ENCODE results near the gene CXorf66. TPM values are rescaled to one million over a fixed set of nuclear protein-coding genes. Genes with fewer than 3 reads are reported as not detected.

The CXorf66 gene
- total and polyA plus RNA-seq, 2 of the 13 experiments (the other 11 are each of a cell fraction or from before 2014, with no cell fraction given) = not detected

DNA sequence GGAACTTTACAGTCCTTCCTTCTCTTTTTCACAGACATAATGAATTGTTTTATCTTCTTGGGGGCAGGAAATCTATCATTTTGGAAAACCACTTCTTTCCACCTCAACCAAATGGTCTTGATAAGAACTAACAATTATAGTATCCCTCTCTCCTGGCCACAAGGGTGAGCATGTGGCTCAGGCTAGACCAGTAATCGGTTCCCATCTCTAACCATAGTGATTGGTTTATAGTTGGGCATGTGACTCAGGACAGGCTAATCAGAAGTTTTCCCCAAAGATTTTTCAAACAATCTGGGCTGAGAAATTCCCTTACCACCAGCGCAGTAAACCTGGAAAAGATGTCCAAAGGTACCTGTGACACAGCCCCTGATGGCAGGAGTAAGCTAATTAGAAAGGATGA is 4.0 kb upstream of the CXorf66 start (continued):
- TF ChIP-seq, protein P1, sequence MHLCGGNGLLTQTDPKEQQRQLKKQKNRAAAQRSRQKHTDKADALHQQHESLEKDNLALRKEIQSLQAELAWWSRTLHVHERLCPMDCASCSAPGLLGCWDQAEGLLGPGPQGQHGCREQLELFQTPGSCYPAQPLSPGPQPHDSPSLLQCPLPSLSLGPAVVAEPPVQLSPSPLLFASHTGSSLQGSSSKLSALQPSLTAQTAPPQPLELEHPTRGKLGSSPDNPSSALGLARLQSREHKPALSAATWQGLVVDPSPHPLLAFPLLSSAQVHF (CRISPR knock-in tag; IDR thresholded peaks at IDR 0.05) = no peak
- TF ChIP-seq, protein P2, sequence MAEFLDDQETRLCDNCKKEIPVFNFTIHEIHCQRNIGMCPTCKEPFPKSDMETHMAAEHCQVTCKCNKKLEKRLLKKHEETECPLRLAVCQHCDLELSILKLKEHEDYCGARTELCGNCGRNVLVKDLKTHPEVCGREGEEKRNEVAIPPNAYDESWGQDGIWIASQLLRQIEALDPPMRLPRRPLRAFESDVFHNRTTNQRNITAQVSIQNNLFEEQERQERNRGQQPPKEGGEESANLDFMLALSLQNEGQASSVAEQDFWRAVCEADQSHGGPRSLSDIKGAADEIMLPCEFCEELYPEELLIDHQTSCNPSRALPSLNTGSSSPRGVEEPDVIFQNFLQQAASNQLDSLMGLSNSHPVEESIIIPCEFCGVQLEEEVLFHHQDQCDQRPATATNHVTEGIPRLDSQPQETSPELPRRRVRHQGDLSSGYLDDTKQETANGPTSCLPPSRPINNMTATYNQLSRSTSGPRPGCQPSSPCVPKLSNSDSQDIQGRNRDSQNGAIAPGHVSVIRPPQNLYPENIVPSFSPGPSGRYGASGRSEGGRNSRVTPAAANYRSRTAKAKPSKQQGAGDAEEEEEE (CRISPR knock-in tag; IDR thresholded peaks at IDR 0.05; ENCODE audit: borderline replicate concordance) = no peak
- TF ChIP-seq ETV6 (CRISPR knock-in tag; conservative IDR thresholded peaks at IDR 0.05) (no peak), SNAI1 (CRISPR knock-in tag; IDR thresholded peaks at IDR 0.05; ENCODE audit: borderline replicate concordance) (no peak), WIZ (CRISPR knock-in tag; IDR thresholded peaks at IDR 0.05) (no peak)
- TF ChIP-seq, protein P3, sequence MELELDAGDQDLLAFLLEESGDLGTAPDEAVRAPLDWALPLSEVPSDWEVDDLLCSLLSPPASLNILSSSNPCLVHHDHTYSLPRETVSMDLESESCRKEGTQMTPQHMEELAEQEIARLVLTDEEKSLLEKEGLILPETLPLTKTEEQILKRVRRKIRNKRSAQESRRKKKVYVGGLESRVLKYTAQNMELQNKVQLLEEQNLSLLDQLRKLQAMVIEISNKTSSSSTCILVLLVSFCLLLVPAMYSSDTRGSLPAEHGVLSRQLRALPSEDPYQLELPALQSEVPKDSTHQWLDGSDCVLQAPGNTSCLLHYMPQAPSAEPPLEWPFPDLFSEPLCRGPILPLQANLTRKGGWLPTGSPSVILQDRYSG (CRISPR knock-in tag; IDR thresholded peaks at IDR 0.05) = no peak

DNA sequence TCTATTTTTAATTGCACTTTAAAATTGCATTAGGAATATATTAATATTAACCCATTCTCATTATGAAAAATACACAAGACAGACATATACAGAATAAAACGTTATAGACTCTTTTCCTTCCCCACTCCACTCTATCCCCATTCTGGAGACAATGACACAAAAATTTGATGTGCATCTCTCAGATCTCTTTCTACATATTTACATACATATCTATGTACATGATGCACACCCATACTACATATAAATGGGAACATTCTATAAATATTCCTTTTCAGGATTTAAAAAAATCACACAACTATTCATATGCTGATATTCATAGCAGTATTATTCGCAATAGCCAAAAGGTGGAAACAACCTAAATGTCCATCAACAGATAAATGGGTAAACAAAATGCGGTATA is 2.4 kb upstream of the CXorf66 start:
- no TSS peak for BruUV-seq (replicated peaks)
- ChIA-PET CTCF (ENCODE audit: low intra/inter-chr PET ratio, low total read pairs) (no interaction called here), POLR2A (no interaction called here)
- Histone ChIP-seq H3K27ac (ENCODE audit: extremely low read length, insufficient read depth, low read length) (no peak overlapping the region), H3K9me3 (ENCODE audit: low read length) (no peaks in the 10 kb centered on the region), H3K79me2 (ENCODE audit: insufficient read depth, low read length) (no peaks in the 10 kb centered on the region), H3K9ac (ENCODE audit: insufficient read depth, low read depth, low read length) (no peak overlapping the region), H2AFZ (ENCODE audit: low read length) (no peak overlapping the region), H3K36me3 (replicated peaks in 1 of 2; ENCODE audit: control insufficient read depth in 1 of 2, insufficient read depth in 2 of 2, low read length in 2 of 2) (no peaks in the 10 kb centered on the region), H3K4me2 (ENCODE audit: low read depth, low read length) (no peak overlapping the region), H3K27me3 (ENCODE audit: control insufficient read depth in 1 of 2, insufficient read depth in 2 of 2, low read length in 2 of 2) (no peaks in the 10 kb centered on the region), H3K4me1 (ENCODE audit: insufficient read depth, low read length) (no peaks in the 10 kb centered on the region), H3K4me3 (replicated peaks in 1 of 3; ENCODE audit: insufficient read depth in 1 of 3, low read depth in 2 of 3, low read length in 3 of 3) (no peak overlapping the region), H4K20me1 (ENCODE audit: insufficient read depth, low read length) (no peaks in the 10 kb centered on the region)
- TF ChIP-seq, protein P4, sequence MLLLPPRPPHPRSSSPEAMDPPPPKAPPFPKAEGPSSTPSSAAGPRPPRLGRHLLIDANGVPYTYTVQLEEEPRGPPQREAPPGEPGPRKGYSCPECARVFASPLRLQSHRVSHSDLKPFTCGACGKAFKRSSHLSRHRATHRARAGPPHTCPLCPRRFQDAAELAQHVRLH (CRISPR knock-in tag; IDR thresholded peaks at IDR 0.05; ENCODE audit: borderline replicate concordance, low read depth) = no peak
- TF ChIP-seq PAX8 (CRISPR knock-in tag; IDR thresholded peaks at IDR 0.05; ENCODE audit: borderline replicate concordance) = no peak
- no peak for TF ChIP-seq KDM3A (CRISPR knock-in tag; IDR thresholded peaks at IDR 0.05; ENCODE audit: low read depth)
- TF ChIP-seq, protein P2 (CRISPR knock-in tag; IDR thresholded peaks at IDR 0.05; ENCODE audit: borderline replicate concordance) = no peak
- no peak for TF ChIP-seq ZNF451 (CRISPR knock-in tag; IDR thresholded peaks at IDR 0.05)
- no peak for TF ChIP-seq ZNF264 (CRISPR knock-in tag; IDR thresholded peaks at IDR 0.05)
- TF ChIP-seq, protein P5, sequence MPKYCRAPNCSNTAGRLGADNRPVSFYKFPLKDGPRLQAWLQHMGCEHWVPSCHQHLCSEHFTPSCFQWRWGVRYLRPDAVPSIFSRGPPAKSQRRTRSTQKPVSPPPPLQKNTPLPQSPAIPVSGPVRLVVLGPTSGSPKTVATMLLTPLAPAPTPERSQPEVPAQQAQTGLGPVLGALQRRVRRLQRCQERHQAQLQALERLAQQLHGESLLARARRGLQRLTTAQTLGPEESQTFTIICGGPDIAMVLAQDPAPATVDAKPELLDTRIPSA (CRISPR knock-in tag; IDR thresholded peaks at IDR 0.05; ENCODE audit: borderline replicate concordance) = no peak
- FAIRE-seq (no peak), ATAC-seq (no peak), DNase-seq (ENCODE audit: low spot score) (no peak)
- intact Hi-C loops (cut with micrococcal nuclease; ENCODE audit: unreplicated experiment) = no loop called here
- WGBS (ENCODE audit: low lambda C conversion rate) = 57% methylated on average over 3 of the region's 3 CpGs
- in situ Hi-C loops (cut with HindIII; ENCODE audit: extremely low pct_ligation_motif_present, low pct_unique_long_range_greater_than_20kb) = no loop called here
